Measurements from ENCODE around the gene GLDC. TPM values are rescaled to one million over a fixed set of nuclear protein-coding genes. Genes with fewer than 3 reads are reported as not detected.

The GLDC gene
- total RNA-seq, 1 donor: 0.43 TPM

- no peak overlapping the region for H3K4me3 ChIP-seq (ENCODE audit: low read depth, low read length)
- no peak for TF ChIP-seq CTCF (IDR thresholded peaks at IDR 0.05; ENCODE audit: insufficient read depth, low read depth, low read length)
- peak; percentile 13 for DNase-seq (ENCODE audit: low read depth)
Observed at GRCh38 chr9:6565312-6565711, 80.2 kb downstream of the GLDC start.

GRCh38 chr9:6564868-6565267, 80.7 kb downstream of the GLDC start:
- no peak for TF ChIP-seq CTCF (IDR thresholded peaks at IDR 0.05; ENCODE audit: insufficient read depth, low read depth, low read length)
- DNase-seq (ENCODE audit: low read depth): peak; percentile 18
- no peak overlapping the region for H3K4me3 ChIP-seq (ENCODE audit: low read depth, low read length)

GRCh38 chr9:6564360-6564759, 81.2 kb downstream of the GLDC start:
- peak; percentile 3 for DNase-seq (ENCODE audit: low read depth)
- no peak for TF ChIP-seq CTCF (IDR thresholded peaks at IDR 0.05; ENCODE audit: insufficient read depth, low read depth, low read length)
- no peak overlapping the region for H3K4me3 ChIP-seq (ENCODE audit: low read depth, low read length)

GRCh38 chr9:6562871-6563430, 82.6 kb downstream of the GLDC start:
- H3K4me3 ChIP-seq (ENCODE audit: low read depth, low read length): no peak overlapping the region
- TF ChIP-seq CTCF (IDR thresholded peaks at IDR 0.05; ENCODE audit: insufficient read depth, low read depth, low read length): no peak
- DNase-seq (ENCODE audit: low read depth): no peak

GRCh38 chr9:6562201-6562600, 83.3 kb downstream of the GLDC start:
- no peak overlapping the region for H3K4me3 ChIP-seq (ENCODE audit: low read depth, low read length)
- TF ChIP-seq CTCF (IDR thresholded peaks at IDR 0.05; ENCODE audit: insufficient read depth, low read depth, low read length): no peak
- peak; percentile 4 for DNase-seq (ENCODE audit: low read depth)

- no peak overlapping the region for H3K4me3 ChIP-seq (ENCODE audit: low read depth, low read length)
- DNase-seq (ENCODE audit: low read depth): no peak
- no peak for TF ChIP-seq CTCF (IDR thresholded peaks at IDR 0.05; ENCODE audit: insufficient read depth, low read depth, low read length)
Observed at GRCh38 chr9:6557883-6558616, 87.5 kb downstream of the GLDC start.

Measured in fibroblast of villous mesenchyme (primary cell).